GM12875 (cell line): Measurements from ENCODE around the gene SLC26A3.
"Not testable (repeated sequence)": the region's sequence is repeated elsewhere in the genome, so short reads cannot be mapped to it uniquely, and the experiment has no call there.

Experiments used
- H3K4me3 ChIP-seq: one replicate; pipeline ENCODE4 v1.5.1; 2011; ENCODE audit warnings: low read depth, low read length, control low read depth
- TF ChIP-seq, protein P1 (sequence below): IDR thresholded peaks from 2 replicates; pipeline ENCODE4 v1.5.1; 2011; ENCODE audit warnings: low read depth, mild to moderate bottlenecking, control low read depth, inconsistent platforms, low read length, moderate library complexity, borderline replicate concordance; ENCODE audit not compliant: insufficient read depth

The SLC26A3 gene

DNA sequence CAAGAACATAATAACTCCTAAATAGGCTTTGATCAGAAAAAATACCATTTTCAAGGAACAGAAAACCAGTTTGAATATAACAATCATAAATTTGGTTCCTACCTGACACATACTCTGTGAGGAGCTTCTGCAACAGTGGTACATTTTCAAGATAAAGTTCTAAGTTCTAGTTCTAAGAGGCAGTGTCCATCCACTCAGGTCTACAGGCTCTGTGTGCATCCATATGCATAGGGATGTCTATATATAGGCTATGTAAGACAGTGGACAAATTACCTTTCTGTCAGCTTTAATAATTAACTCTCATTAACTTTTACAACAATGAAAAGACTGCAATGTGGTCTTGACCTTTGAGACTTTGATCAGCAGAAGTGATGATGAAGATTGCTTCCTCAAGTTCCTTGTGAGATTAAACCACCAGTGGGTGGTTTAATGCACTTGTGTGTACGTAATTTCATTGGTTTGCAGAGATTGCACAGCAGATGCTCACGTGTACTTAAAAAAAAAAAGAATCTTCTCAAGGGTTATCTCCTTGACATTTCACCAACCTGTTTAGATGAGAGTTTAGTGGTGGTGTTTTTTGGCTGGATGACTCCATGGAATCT is at the start of gene SLC26A3:
Gene SLC26A3, minus strand, starts transcription at position 215 of the 602 bp plus-strand sequence. CDS start 8,714 bp downstream, outside the sequence.
- no peak within 1 kb of the TSS for H3K4me3 ChIP-seq
- TF ChIP-seq, protein P1, sequence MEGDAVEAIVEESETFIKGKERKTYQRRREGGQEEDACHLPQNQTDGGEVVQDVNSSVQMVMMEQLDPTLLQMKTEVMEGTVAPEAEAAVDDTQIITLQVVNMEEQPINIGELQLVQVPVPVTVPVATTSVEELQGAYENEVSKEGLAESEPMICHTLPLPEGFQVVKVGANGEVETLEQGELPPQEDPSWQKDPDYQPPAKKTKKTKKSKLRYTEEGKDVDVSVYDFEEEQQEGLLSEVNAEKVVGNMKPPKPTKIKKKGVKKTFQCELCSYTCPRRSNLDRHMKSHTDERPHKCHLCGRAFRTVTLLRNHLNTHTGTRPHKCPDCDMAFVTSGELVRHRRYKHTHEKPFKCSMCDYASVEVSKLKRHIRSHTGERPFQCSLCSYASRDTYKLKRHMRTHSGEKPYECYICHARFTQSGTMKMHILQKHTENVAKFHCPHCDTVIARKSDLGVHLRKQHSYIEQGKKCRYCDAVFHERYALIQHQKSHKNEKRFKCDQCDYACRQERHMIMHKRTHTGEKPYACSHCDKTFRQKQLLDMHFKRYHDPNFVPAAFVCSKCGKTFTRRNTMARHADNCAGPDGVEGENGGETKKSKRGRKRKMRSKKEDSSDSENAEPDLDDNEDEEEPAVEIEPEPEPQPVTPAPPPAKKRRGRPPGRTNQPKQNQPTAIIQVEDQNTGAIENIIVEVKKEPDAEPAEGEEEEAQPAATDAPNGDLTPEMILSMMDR, result no peak

DNA sequence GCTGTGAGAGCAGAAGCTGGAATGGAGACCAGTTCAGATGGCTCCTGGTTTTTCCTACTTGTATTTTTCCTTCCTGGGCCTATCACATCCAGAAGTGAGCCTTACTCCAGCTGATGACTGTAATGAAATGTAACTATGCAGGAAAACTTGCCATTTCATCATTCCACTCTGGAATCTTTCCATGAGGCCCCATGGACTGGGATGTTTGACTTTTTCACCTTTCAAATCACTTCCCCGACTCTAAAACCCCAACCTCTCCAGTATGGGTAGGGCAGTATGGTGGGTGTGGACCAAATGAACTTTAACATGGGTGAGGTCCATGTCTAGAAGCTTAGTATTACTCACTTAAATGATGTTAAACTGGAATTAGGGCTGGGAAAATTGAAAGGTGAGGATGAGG is 47.6 kb upstream of the SLC26A3 start:
- TF ChIP-seq, protein P1, result no peak

DNA sequence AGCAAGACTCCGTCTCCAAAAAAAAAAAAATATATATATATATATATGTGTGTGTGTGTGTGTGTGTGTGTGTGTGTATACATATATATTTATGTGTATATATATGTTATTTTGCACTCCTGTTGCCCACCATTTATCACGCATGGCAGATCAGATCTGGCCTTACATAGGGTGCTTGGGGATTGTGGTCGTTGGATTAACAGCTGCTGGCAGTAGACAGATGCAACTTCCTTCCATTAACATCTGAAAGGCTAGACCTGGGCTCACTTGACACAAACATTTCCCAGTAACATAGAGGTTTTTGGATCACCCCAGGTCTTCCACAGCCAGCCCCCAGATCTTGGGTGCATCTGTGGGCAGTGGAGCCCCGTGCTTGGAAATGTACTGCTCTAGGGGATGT is 47.2 kb upstream of the SLC26A3 start:
- TF ChIP-seq, protein P1, result no peak
- H3K4me3 ChIP-seq, result no peak overlapping the region

More for the DNA sequence above, 47.6 kb upstream of the SLC26A3 start:
- no peak overlapping the region for H3K4me3 ChIP-seq

DNA sequence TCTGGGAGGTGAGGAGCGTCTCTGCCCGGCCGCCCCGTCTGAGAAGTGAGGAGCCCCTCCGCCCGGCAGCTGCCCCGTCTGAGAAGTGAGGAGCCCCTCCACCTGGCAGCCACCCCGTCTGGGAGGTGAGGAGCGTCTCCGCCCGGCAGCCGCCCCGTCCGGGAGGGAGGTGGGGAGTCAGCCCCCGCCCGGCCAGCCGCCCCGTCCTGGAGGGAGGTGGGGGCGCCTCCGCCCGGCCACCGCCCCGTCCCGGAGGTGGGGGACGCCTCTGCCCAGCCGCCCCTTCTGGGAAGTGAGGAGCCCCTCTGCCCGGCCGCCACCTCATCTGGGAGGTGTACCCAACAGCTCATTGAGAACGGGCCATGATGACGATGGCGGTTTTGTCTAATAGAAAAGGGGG is 45.2 kb upstream of the SLC26A3 start:
- not testable (repeated sequence) for H3K4me3 ChIP-seq

DNA sequence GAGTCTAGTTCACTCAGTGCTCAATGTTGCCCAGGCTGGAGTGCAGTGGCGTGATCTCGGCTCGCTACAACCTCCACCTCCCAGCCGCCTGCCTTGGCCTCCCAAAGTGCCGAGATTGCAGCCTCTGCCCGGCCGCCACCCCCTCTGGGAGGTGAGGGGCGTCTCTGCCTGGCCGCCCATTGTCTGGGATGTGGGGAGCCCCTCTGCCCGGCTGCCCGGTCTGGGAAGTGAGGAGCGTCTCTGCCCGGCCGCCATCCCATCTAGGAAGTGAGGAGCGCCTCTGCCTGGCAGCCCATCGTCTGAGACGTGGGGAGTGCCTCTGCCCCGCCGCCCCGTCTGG is 44.8 kb upstream of the SLC26A3 start:
- not testable (repeated sequence) for H3K4me3 ChIP-seq

DNA sequence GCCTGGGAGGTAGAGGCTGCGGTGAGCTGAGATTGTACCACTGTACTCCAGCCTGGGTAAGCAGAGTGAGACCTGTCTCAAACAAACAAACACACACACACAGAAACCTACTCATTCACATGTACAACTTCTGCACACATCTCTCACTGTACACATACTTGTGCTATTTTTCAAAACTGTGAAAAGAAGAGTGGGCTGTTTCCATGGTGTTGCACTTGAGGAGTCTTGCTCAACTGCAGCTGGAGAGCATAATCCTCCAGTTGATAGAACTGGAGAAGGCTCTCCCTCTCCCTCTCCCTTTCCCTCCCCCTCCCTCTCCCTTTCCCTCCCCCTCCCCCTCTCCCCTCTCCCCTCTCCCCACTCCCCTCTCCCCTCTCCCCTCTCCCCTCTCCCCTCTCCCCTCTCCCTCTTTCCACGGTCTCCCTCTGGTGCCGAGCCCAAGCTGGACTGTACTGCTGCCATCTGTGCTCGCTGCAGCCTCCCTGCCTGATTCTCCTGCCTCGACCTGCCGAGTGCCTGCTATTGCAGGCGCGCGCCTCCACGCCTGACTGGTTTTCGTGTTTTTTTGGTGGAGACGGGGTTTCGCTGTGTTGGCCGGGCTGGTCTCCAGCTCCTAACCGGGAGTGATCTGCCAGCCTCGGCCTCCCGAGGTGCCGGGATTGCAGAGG is 44.3 kb upstream of the SLC26A3 start:
- H3K4me3 ChIP-seq, result no peak overlapping the region
- TF ChIP-seq, protein P1, result no peak

DNA sequence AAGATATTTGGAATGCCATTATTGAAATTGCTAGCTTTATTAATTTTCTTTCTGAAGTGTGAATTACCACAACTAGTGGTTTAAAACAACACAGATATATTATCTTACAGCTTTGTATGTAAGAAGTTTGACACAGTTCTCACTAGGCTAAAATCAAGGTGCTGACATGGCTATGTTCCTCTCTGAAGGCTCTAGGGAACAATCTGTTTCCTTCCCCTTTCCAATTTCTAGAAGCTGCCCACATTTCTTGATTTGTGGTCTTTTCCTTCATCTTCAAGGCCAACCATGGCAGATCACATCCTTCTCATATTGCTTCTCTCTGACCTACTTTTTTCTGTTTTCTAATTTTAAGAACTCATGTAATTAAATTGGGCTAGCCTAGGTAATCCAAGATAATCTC is 43.3 kb upstream of the SLC26A3 start:
- TF ChIP-seq, protein P1, result no peak
- H3K4me3 ChIP-seq, result no peak overlapping the region

DNA sequence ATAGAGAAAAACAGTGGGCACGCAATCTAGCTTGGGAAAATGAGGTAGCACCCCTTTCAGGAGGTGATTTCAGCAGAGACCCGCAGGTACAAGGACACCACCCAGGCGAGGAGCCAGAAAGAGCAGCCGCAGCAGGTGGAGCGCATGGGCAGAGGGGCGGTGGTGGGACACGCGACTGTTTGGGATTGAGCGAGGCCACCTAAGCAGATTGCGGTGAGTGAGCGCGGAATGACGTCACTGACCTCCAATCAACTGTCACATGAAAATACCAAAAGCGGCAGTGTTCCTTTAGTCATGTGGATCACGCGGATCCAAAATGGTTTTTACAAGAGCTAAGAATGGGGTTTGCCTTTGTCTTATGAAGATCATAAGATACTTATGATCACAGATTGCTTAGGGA is 40.2 kb upstream of the SLC26A3 start:
- H3K4me3 ChIP-seq, result no peak overlapping the region
- TF ChIP-seq, protein P1, result no peak
